OCI-M1 (cell line): ENCODE results near the gene ABCB8.
A peak's percentile ranks its signal among the peaks of the same experiment; 100 is the strongest.

ENCODE experiments used
- DNase-seq: peaks from one replicate; lab custom pipeline; 2025; lab: John Stamatoyannopoulos, UW

ABCB8 gene

GRCh38 chr7:151087245-151088018 lies 59.2 kb downstream of the ABCB8 start:
- DNase-seq: peak; percentile 65

GRCh38 chr7:151088019-151088855 lies 60.0 kb downstream of the ABCB8 start:
- no peak for DNase-seq

- DNase-seq: no peak
Measured at GRCh38 chr7:151088856-151089699, 60.8 kb downstream of the ABCB8 start.

DNA sequence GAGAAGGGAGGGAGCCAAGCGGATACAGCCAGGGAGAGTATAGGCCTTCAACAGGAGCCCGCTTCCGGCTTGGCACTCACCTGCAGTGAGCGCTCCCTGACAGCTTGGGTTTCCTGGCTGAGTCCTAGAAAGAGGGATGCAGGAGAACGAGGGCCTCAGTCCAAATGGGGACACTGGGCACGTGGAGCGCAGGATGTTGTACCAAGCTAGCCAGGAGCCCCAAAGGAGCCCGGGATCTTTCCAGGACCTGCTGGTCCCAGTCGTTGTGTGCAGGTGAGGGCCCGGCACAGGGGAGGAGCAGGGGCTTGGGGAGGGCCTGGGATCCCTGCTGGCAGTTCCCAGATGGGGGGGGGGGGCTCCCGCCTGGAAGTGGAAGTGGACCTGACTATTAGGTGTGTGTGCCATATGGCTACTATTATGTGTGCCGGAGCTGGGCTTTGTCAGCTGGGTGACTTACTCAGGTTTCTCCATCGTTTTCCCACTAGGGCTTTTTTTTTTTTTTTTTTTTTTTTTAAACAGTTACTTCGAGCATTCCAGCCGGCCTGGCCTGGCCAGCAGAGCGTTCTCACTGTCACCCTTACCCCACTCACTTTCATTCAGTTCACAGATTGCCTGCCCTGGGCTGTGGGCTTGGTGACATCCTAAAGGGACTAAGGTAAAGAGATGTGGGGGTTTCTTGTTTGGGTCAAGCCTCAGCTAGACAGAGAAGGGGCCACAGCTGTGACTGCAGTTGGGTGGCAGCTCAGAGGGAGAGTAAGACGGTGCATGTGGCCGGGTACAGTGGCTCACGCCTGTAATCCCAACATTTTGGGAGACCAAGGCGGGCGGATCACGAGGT lies 61.9 kb downstream of the ABCB8 start:
- no peak for DNase-seq

DNA sequence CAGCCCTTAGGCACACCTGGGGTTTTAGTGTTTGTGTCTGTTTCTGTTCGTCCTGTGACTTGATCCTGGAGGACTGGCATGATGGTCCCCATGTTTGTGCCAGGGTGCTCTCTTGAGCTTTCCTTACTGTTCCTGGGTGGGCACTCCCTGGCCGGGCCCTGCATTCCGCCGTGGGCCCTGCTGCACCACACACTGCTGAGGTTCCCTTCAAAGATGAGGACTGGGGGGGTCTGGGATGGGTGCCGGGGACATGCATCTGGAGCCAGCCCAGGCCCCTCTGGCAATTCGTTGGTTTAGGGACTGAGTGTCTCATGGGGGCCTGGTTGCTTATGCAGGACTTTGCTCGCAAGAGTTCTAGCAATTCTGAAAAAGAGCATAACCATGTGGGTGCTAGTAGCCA lies 62.8 kb downstream of the ABCB8 start:
- no peak for DNase-seq

- peak; percentile 12 for DNase-seq
Measured at GRCh38 chr7:151091431-151091830, 63.2 kb downstream of the ABCB8 start.

DNA sequence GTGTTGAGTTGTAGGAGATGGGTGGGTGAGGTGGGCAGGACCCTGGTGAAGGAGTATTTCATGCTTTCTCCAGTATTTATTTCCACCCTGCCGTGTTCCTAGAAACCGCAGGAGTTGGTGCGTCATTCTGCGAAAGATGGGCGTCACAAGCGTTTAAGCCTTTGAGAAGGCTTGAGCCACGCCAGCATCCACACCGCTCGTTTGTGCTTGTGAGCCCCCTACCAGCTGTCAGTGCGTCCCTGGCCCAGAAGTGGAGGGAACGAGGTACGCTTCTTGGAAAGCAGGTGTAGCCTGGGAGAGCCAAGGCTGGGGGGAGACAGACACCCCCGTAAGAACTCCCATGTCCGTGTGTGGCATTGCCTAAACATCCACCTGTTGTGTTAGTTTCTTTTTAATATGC lies 63.7 kb downstream of the ABCB8 start:
- no peak for DNase-seq

- DNase-seq: no peak
Measured at GRCh38 chr7:151093748-151094147, 65.5 kb downstream of the ABCB8 start.

DNA sequence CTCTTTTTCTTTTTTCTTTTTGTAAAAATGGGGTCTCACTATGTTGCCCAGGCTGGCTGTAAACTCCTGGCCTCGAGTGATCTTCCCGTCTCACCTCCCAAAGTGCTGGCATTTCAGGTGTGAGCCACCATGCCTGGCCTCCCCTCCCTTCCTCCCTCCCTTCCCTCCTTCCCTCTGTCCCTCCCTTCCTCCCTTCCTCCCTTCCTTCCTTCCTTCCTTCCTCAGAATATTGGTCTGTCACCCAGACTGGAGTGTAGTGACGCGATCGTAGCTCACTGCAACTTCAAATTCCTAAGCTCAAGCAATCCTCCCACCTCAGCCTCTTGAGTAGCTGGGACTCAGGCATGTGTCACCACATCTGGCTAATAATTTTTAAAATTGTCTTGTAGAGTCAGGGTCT lies 66.4 kb downstream of the ABCB8 start:
- no peak for DNase-seq

- no peak for DNase-seq
Measured at GRCh38 chr7:151095123-151095797, 67.0 kb downstream of the ABCB8 start.

GRCh38 chr7:151095828-151096475 lies 67.7 kb downstream of the ABCB8 start:
- DNase-seq: no peak
